ENCODE measurements around the gene NFIC.
A peak's percentile ranks its signal among the peaks of the same experiment; 100 is the strongest.
"Not testable (repeated sequence)": the region's sequence is repeated elsewhere in the genome, so short reads cannot be mapped to it uniquely, and the experiment has no call there.

Gene NFIC

DNA sequence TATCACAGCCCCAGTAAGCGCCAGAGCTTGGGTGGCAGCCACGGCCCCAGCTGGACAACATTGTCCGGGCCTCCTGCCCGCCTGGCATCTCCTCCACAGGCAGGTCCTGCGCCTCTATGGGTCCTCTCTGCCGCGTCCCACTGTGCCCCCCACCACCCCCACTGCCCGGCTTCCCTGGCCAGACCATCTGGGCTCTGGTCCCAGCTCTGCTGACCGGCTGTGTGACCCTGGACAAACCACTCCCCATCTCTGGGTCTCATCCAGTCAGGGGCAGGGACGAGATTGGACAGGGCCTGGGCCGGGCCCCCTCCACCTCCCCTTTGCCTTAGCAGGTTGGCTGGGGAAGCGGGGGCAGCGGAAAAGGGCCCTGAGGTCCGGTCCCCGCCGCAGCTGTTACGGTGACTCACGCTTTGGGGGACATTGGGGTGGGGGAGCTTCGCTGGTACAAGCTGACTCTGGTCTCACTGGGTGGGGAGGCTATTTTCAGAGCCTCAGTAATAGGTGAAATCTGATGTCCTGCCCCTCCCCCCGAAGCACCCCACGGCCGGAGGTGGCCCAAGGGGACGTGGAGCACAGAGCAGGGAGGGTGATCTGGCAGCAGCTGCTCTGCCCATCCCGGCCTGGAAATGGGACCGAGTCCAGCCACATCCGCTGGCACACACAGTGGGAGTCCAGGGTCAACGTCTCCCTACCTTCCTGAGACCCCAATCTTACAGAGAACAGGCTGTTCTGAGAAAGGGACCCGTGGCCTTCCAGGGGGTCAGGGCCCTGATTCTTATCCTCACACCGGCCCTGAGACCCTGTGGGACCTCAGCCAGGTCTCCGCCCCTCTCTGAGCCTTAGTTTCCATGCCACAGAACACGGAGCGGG, 9.1 kb downstream of the NFIC start:
- DNase-seq = no peak

DNA sequence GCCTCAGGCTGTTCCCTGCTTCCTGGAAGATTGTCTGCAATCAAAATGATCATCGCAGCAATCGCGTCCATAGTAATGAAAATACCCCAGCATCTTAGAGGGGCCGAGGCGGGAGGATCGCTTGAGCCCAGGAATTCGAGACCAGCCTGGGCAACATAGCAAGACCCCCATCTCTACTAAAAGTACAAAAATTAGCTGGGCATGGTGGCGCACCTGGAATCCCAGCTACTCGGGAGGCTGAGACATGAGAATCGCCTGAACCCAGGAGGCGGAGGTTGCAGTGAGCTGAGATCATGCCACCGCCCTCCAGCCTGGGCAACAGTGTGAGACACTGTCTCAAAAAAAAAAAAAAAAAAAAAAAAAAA, 9.7 kb downstream of the NFIC start:
- not testable (repeated sequence) for DNase-seq

DNA sequence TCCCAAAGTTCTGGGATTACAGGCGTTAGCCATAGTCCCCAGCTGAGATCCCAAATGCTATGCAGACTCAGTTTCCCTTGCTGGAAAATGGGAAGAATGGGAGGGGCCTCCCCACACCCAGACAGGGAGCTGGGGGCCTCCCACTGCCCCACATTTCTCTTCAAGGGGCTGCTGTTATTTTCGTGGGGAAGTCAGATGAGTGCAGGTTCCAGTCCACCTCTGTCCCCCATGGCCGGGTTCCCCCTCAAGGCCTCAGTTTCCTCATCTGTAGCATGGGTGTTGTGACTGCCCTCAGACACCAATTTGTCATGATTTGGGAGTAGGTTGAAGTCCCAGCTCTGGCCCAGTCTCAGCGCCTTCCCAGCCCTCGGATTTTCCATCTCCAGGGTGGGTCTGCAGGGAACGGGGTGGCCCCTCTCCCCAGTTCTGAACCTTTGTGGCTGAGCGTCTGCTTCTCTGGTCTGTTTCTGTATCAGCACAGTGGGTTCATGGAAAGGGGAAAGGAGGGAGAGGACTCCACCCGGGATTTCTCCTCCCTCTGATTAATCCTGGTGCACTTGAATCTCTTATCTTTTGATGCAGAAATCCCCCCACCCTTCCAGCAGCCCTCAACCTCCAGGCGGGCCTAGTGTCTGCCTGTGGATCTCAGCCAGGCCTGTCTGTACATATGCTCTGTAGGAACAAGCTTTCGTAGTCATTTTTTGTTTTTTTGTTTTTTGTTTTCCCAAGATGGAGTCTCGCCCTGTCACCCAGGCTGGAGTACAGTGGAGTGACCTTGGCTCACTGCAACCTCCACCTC, 12.2 kb downstream of the NFIC start:
- DNase-seq = no peak

DNA sequence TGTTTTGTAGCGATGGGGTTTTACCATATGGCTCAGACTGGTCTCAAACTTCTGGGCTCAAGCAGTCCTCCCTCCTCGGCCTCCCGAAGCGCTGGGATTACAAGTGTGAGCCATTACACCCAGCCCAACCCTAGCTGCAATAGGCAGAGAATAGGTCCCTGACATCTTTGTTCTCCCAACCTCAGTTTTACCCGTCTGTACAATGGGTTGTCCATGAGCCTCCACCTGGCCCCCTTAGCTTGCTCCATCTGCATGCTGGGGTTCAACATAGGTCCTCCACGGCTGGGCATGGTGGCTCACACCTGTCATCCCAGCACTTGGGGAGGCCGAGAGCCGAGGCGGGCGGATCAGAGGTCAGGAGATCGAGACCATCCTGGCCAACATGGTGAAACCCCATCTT, 14.4 kb downstream of the NFIC start:
- DNase-seq = no peak

DNA sequence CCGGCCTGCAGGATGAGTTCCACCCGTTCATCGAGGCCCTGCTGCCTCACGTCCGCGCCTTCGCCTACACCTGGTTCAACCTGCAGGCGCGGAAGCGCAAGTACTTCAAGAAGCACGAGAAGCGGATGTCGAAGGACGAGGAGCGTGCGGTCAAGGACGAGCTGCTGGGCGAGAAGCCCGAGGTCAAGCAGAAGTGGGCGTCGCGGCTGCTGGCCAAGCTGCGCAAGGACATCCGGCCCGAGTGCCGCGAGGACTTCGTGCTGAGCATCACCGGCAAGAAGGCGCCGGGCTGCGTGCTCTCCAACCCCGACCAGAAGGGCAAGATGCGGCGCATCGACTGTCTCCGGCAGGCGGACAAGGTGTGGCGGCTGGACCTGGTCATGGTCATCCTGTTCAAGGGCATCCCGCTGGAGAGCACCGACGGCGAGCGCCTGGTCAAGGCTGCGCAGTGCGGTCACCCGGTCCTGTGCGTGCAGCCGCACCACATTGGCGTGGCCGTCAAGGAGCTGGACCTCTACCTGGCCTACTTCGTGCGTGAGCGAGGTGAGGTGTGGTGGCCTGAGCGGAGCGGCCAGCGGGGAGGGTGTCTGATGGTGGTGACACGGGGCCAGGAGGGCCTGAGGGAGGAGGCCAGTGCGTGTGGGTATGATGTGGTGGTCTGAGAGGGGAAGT, 15.5 kb downstream of the NFIC start:
- no peak for DNase-seq

DNA sequence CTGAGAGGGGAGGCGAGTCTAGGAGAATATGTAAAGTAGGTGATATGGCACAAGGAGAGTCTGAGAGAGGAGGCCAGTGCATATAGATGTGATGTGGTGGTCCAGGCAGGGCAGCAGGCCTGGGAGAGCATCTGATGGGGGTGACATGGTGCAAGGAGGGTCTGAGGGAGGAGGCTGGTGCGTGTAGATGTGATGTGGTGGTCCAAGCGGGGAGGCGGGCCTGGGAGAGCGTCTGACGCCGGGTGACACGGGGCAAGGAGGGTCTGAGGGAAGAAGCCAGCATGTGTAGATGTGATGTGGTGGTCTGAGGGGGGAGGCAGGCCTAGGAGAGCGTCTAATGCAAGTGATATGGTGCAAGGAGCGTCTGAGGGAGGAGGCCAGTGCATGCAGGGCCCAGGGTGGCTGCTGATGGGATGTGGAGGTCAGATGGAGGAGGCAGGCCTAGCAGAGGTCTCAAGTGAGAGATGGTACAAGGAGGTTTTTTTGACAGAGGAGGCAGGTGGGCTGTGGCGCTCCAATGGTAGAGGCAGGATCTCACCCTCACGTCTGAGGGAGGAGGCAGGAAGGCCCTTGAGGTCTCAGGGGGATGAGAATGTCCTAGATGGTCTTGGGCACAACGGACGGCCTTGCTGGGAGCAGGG, 16.2 kb downstream of the NFIC start:
- no peak for DNase-seq

DNA sequence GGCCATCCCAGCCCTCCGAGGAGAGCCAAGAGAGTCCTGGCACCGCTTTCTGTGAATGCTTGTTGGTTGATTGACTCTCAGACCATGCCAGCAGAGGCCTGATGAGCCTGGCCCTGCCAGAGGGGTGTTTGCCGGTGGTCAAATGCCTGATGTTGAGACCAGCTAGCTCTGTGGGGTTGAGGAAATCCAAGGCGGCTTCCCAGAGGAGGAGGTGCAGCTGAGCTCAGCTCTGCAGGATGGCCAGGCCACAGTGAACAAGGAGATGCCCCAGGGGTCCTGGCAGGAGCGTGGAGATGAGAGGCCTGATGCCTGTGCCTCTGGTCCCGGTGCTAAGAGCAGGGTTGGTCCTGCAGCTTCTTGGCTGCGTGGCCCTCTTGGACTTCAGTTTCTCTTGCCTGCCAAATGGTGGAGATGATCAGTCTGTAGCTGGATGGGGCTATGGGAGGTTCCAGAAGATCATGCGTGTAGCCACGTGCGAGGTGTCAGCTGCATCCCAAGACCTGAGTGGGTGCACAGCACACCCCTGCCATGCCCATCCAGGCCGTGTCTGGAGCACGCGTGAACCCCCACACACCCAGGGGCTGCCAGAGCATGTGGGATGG, 16.8 kb downstream of the NFIC start:
- no peak for DNase-seq

DNA sequence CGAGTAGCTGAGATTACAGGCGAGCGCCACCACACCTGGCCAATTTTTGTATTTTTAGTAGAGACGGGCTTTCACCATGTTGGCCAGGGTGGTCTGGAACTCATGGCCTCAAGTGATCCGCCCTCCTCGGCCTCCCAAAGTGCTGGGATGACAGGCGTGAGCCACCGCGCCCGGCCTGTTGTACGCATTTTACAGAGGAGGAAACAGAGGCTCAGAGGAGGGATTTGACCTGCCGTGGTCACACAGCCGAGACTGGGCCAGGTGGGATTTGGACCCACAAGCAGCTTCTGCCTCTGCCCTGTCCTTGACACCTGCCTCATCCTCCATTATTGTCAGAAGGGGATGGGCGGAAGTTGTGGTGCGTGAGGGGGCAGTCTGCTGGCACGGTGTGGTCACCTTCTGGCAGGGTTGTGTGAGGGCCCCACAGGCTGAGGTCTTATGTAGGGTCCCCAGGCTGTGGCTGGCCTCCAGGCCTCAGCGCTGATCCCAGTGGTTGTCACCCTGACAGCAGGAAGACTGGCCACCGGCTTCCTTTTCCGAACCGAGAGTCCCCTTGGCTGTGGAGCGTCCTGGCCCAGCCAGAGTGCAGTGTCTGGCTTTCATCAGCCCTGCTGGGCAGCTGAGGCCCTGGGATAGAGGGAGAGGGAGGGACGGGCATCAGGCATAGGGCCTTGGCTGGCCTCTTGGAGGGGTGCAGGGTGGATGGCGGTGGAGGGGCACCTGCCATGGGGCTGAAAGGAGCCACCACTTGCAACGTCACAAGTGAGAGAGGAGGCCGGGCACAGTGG, 20.3 kb downstream of the NFIC start:
- DNase-seq = no peak

DNA sequence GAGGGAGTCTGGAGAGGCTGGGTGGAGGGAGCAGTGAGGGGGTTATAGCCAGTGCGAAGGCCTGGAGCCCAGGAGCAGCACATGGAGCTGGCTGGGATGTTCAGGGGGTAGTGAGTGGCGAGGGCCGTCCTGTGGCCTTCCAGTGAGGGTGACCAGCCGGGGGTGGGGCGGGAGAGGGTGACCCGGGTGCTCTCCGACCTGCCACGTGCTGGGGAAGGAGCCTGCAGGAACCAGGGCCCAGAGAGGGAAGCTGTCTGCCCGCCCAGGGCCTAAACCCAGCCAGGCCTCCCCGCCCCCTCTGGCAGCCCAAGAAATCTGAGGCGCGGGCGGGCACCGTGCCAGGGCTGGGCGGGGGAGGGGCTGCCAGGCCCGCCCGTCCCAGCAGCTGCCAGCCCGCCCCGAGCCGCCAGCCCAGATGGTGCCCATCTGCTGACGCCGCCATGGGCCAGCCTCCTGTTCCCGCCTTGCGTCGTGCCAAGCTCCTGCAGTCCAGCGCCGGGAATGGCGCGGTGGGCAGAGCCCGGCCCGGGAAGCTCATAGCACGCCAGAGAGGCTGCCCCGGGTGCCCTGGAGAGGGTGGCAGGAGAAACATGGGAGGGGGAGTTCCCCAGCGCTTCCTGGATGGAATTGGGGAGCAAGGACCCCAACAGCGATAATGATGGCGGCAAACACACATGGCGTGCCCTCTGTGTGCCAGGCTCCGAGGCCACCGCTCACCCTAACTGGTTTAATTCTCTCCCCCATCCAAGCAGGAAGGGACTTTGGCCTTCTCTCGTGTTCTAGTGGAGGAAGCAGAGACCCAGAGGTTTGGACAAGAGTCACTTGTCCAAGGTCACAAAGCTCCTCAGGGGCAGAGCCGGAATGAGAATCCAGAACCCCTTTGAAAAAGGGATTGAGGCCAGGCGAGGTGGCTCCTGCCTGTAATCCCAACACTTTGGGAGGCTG, 21.5 kb downstream of the NFIC start:
- DNase-seq = peak; percentile 54

DNA sequence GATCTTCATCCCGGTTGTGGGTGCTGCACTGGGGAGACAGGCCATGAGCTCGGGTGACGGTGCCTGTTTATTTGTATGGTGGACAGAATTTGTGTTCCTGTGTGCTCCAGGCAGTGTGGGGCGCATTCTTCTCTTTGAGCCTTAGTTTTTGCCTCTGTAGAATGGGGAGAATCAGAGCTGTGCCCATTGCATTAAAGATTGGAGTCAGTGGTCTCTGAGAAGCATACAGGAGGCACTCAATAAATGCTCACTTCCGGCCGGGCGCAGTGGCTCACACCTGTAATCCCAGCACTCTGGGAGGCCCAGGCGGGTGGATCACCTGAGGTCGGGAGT, 23.0 kb downstream of the NFIC start:
- DNase-seq = no peak

DNA sequence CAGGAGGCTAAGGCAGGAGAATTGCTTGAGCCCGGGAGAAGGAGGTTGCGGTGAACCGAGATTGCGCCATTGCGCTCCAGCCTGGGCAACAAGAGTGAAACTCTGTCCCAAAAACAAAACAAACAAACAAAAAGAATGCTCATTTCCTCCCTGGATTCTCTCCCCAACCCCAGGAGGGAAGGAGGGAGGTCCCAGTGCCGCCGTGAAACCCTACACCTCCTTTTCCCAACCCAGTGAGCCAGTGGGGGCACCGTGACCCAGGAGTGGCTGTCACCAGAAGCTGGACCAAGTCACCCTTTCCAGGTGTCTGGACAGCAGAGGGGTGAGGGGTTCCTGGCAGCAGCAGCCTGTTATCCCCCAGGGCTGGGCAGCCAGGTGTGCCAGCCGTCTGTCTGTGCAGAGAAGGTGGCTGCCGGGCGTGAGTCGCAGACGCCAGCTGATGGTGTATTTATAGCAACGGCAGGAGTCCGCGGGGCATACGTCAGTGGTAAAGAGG, 23.5 kb downstream of the NFIC start:
- peak; percentile 12 for DNase-seq

DNA sequence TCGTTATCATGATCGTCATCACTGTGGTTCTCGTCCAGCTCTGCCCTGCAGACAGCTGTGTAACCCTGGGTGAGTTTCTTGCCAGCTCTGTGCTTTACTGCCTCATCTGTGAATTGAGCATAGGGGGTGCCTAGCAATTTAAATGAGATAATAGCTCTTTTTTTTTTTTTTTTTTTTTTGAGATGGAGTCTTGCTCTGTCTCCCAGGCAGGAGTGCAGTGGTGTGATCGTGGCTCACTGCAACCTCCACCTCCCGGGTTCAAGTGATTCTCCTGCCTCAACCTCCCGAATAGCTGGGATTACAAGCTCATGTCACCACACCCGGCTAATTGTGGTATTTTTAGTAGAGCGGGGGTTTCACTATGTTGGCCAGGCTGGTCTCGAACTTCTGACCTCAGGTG, 25.5 kb downstream of the NFIC start:
- DNase-seq = not testable (repeated sequence)

DNA sequence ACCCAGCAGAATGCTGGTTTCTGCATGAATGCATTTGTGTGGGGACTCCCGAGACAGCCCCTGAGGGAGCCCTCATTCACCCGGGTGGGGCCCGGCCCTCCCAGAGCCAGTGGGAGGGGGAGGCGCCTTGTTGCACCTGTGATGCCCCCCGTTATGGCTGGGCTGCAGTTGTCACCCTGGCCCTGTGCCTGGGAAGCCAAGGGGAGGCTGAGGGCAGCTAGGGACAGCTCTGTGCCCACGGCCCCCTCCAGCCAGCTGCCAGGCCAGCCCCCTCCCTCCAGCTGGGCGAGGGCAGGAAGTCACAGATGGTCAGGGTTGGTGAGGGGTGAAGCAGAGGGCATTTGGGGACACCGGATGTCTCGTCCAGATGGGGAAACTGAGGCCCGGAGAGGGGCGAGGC, 26.1 kb downstream of the NFIC start:
- no peak for DNase-seq

DNA sequence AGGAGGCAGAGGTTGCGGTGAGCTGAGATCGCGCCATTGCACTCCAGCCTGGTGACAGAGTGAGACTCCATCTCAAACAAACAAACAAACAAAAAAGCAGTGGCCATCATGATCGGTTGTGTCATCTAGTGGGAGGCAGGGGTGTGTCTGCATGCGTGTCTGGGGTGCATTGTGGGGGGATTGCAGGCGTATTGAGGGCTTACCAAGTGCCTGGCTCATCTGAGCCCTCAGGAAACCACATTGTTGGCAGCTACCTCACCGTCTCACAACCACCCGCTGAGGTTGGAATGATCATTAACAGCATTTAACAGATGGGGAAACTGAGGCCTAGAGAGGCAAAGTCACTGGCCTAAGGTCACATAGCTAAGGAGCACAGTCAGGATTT, 30.5 kb downstream of the NFIC start:
- no peak for DNase-seq

DNA sequence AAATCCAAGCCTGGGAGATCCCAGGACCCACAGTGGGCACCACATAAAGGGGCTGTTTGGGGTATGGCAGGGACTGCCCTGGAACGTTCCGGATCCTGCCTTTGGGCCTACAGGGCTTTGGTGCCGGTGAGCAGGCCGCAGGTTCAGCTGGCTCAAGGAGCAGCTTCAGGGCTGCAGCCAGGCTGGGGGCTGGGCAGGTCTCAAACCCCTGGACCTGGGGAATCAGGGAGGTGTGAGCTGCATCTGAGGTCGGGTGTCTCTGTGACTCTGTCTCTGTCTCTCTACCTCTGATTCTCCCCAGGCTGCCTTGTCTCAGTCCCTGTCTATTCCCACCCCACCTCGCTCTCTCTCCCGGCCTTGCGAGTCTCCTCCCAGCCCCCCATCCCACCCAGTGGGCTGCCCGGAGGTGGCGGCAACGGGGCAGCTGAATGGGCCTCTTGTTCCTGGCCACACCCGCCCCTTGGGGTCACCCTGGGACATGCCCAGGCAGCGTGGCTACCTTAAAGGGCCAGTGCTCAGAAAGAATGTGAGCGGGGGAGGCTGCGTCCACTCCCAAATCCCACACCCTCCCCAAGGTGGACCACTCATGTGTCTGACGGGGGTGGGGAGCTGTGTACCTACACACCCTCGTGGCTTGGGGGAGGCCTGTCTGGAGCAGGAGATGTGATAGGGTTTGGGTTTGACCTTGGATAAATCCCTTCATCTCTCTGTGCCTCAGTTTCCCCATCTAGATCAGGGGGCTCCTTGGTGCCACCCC, 31.1 kb downstream of the NFIC start:
- no peak for DNase-seq

DNA sequence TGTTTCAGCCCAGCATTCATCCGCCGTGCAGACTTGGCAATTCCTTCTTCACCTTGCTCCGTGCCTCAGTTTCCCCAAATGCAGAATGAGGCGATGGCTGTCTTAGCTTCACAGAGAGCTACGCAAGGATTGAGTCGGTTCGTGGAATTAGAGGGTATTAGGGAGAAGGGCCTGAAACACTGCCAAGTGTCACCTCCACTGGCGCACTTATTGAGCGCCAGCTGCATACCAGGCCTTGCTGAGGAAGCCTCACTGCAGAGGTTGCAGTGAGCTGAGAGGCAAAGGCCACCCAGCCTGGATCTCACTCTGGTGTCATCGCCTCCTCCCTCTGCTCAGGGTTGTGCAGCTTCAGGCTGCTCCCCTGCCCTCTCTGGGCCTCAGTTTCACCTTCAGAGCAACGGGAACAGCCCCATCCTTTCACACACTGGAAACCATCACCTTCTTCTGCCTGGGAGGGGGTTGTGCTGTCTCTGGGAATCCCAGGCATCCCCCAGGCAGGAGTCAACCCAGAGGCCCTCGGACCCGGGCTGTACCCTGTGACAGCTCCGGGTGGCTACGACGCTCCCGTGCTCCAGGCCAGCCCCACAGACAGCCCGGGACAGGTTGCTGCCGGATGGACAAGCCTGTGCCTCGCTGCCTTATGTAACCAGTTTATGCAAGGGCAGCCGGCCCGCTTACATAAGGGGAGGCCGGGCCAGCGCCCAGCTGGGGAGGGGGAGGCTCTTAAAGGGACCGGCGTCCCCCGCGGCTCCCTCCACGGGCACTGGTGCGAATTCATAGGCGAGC, 31.9 kb downstream of the NFIC start:
- DNase-seq = no peak

DNA sequence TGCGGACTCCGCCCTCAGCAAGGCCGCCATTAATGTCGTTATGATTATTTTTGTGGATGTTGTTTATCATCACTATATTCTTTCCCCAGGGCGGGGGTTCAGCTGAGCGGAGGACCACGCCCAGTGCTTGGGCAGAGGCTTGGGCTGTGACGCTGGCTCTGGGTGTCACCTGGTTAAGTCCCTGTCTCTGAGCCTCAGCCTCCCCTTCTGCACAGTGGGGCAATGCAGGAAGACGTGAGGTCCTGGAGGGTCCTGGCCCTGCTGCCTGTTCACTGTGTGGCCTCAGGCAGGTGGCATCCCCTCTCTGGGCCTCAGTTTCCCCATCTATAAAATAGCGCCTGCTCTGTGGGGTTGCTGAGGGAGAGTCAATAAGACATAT, 32.5 kb downstream of the NFIC start:
- DNase-seq = no peak

DNA sequence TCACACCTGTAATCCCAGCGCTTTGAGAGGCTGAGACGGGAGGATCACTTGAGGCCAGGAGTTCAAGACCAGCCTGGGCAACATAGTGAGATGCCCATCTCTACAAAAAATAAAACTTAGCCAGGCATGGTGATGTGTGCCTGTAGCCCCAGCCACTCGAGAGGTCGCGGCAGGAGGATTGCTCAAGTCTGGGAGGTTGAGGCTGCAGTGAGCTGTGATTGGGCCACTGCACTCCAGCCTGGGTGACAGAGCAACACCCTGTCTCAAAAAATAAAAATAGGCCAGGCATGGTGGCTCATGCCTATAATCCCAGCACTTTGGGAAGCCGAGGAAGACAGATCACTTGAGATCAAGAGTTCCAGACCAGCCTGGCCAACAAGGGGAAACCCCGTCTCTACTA, 32.9 kb downstream of the NFIC start:
- not testable (repeated sequence) for DNase-seq

Data from NCI-H510A treated with DMSO at 0.1 percent for 48 hours (cell line).